T-helper 17 cell (primary cell): ENCODE results near the gene KIF1B. TPM values are rescaled to one million over a fixed set of nuclear protein-coding genes. Genes with fewer than 3 reads are reported as not detected.
A peak's percentile ranks its signal among the peaks of the same experiment; 100 is the strongest.

ENCODE experiments used
- ATAC-seq: fragments of 150-1000 bp; cut with Tn5 transposase; 2 replicates; pipeline ENCODE4 v1.10.0; 2021; ENCODE audit warnings: mild to moderate bottlenecking, moderate library complexity
- DNase-seq, 3 donors: peaks; one replicate each; pipeline versions ENCODE4 v3.0.0 to v3.0.0-alpha.2; 2020 to 2021
- H3K9me3 ChIP-seq: one replicate; pipeline ENCODE4 v1.7.0; 2013; ENCODE audit warnings: low read length, mild to moderate bottlenecking; ENCODE audit not compliant: control insufficient read depth, poor library complexity, severe bottlenecking
- H3K27ac Mint-ChIP-seq: one replicate; pipeline ENCODE4 v1.8.0; 2022; ENCODE audit warnings: mild to moderate bottlenecking, moderate library complexity, mixed read lengths
- H3K27me3 Mint-ChIP-seq: one replicate; pipeline ENCODE4 v1.8.0; 2022; ENCODE audit warnings: mixed read lengths
- H3K36me3 Mint-ChIP-seq: one replicate; pipeline ENCODE4 v1.8.0; 2022; ENCODE audit warnings: low read depth, mixed read lengths
- H3K4me1 Mint-ChIP-seq: one replicate; pipeline ENCODE4 v1.8.0; 2022; ENCODE audit warnings: mild to moderate bottlenecking, mixed read lengths
- H3K4me3 Mint-ChIP-seq: one replicate; pipeline ENCODE4 v1.8.0; 2022; ENCODE audit warnings: mild to moderate bottlenecking, moderate library complexity, mixed read lengths
- total RNA-seq, 4 donors: library from RNA in 2 of 4; stranded (reverse) in 2 of 4; gene quantifications; one replicate each; pipeline ENCODE4 v1.2.3 and lab custom pipeline; 2022 to 2026

Gene KIF1B
- total RNA-seq, 2 donors from 2014 or later = 10.9 to 13.3 TPM

- no peaks in the 10 kb centered on the region for H3K9me3 ChIP-seq
Observed at GRCh38 chr1:10320336-10320735, 110.0 kb downstream of the KIF1B start.

GRCh38 chr1:10322821-10323220 is 112.5 kb downstream of the KIF1B start:
- DNase-seq = no peak
- Mint-ChIP-seq H3K36me3 (peaks cover 7% of the 10 kb centered on the region), H3K4me1 (peaks cover 8% of the 10 kb centered on the region), H3K27me3 (no peaks in the 10 kb centered on the region), H3K27ac (no peak overlapping the region), H3K4me3 (no peak overlapping the region)
- no peak for ATAC-seq
- H3K9me3 ChIP-seq = no peaks in the 10 kb centered on the region

More at GRCh38 chr1:10320336-10320735, 110.0 kb downstream of the KIF1B start:
- peaks cover 5% of the 10 kb centered on the region for H3K36me3 Mint-ChIP-seq
- peaks cover 6% of the 10 kb centered on the region for H3K4me1 Mint-ChIP-seq
- DNase-seq (no peak), ATAC-seq (no peak)
- no peak overlapping the region for H3K27ac Mint-ChIP-seq
- no peaks in the 10 kb centered on the region for H3K27me3 Mint-ChIP-seq
- no peak overlapping the region for H3K4me3 Mint-ChIP-seq

GRCh38 chr1:10324627-10325026 is 114.3 kb downstream of the KIF1B start:
- Mint-ChIP-seq H3K36me3 (peaks cover 7% of the 10 kb centered on the region), H3K4me3 (peak overlapping the region; percentile 33), H3K27me3 (no peaks in the 10 kb centered on the region), H3K4me1 (peaks cover 7% of the 10 kb centered on the region), H3K27ac (peak overlapping the region; percentile 67)
- no peak for ATAC-seq
- DNase-seq = no peak
- H3K9me3 ChIP-seq = no peaks in the 10 kb centered on the region

GRCh38 chr1:10325521-10325920 is 115.2 kb downstream of the KIF1B start:
- ATAC-seq (no peak), DNase-seq (no peak)
- H3K27me3 Mint-ChIP-seq = no peaks in the 10 kb centered on the region
- H3K9me3 ChIP-seq = no peaks in the 10 kb centered on the region
- peaks cover 4% of the 10 kb centered on the region for H3K4me1 Mint-ChIP-seq
- peak overlapping the region; percentile 7 for H3K4me3 Mint-ChIP-seq
- peaks cover 5% of the 10 kb centered on the region for H3K36me3 Mint-ChIP-seq
- H3K27ac Mint-ChIP-seq = peak overlapping the region; percentile 67

GRCh38 chr1:10326251-10326650 is 115.9 kb downstream of the KIF1B start:
- DNase-seq (no peak), ATAC-seq (no peak)
- H3K27me3 Mint-ChIP-seq = no peaks in the 10 kb centered on the region
- H3K4me3 Mint-ChIP-seq = peak overlapping the region; percentile 75
- peaks cover 4% of the 10 kb centered on the region for H3K4me1 Mint-ChIP-seq
- peaks cover 5% of the 10 kb centered on the region for H3K36me3 Mint-ChIP-seq
- no peaks in the 10 kb centered on the region for H3K9me3 ChIP-seq
- H3K27ac Mint-ChIP-seq = peak overlapping the region; percentile 69

GRCh38 chr1:10328180-10328963 is 118.0 kb downstream of the KIF1B start:
- peaks cover 3% of the 10 kb centered on the region for H3K36me3 Mint-ChIP-seq
- H3K9me3 ChIP-seq = no peaks in the 10 kb centered on the region
- H3K27ac Mint-ChIP-seq = no peak overlapping the region
- H3K4me3 Mint-ChIP-seq = no peak overlapping the region
- DNase-seq (no peak), ATAC-seq (no peak)
- H3K4me1 Mint-ChIP-seq = peaks cover 4% of the 10 kb centered on the region
- no peaks in the 10 kb centered on the region for H3K27me3 Mint-ChIP-seq

- H3K36me3 Mint-ChIP-seq = peaks cover 5% of the 10 kb centered on the region
- ATAC-seq = no peak
- no peak overlapping the region for H3K4me3 Mint-ChIP-seq
- no peak for DNase-seq
- H3K4me1 Mint-ChIP-seq = no peaks in the 10 kb centered on the region
- no peaks in the 10 kb centered on the region for H3K27me3 Mint-ChIP-seq
- H3K27ac Mint-ChIP-seq = no peak overlapping the region
- no peaks in the 10 kb centered on the region for H3K9me3 ChIP-seq
Observed at GRCh38 chr1:10337436-10337835, 127.1 kb downstream of the KIF1B start.

GRCh38 chr1:10338047-10338446 is 127.7 kb downstream of the KIF1B start:
- Mint-ChIP-seq H3K36me3 (peaks cover 5% of the 10 kb centered on the region), H3K27me3 (no peaks in the 10 kb centered on the region), H3K27ac (no peak overlapping the region), H3K4me3 (no peak overlapping the region), H3K4me1 (no peaks in the 10 kb centered on the region)
- DNase-seq (no peak), ATAC-seq (no peak)
- no peaks in the 10 kb centered on the region for H3K9me3 ChIP-seq

GRCh38 chr1:10338611-10339010 is 128.2 kb downstream of the KIF1B start:
- peaks cover 7% of the 10 kb centered on the region for H3K36me3 Mint-ChIP-seq
- H3K4me1 Mint-ChIP-seq = no peaks in the 10 kb centered on the region
- H3K9me3 ChIP-seq = no peaks in the 10 kb centered on the region
- ATAC-seq (no peak), DNase-seq (no peak)
- H3K27ac Mint-ChIP-seq = no peak overlapping the region
- H3K4me3 Mint-ChIP-seq = no peak overlapping the region
- no peaks in the 10 kb centered on the region for H3K27me3 Mint-ChIP-seq

GRCh38 chr1:10339036-10339567 is 128.7 kb downstream of the KIF1B start:
- Mint-ChIP-seq H3K4me1 (no peaks in the 10 kb centered on the region), H3K4me3 (no peak overlapping the region), H3K36me3 (peaks cover 7% of the 10 kb centered on the region), H3K27ac (no peak overlapping the region), H3K27me3 (no peaks in the 10 kb centered on the region)
- ATAC-seq (no peak), DNase-seq (no peak)
- H3K9me3 ChIP-seq = no peaks in the 10 kb centered on the region

GRCh38 chr1:10339815-10340214 is 129.4 kb downstream of the KIF1B start:
- DNase-seq (no peak), ATAC-seq (no peak)
- Mint-ChIP-seq H3K36me3 (peaks cover 7% of the 10 kb centered on the region), H3K27me3 (no peaks in the 10 kb centered on the region), H3K4me1 (no peaks in the 10 kb centered on the region), H3K4me3 (no peak overlapping the region), H3K27ac (no peak overlapping the region)
- no peaks in the 10 kb centered on the region for H3K9me3 ChIP-seq

GRCh38 chr1:10340930-10341590 is 130.7 kb downstream of the KIF1B start:
- Mint-ChIP-seq H3K27me3 (no peaks in the 10 kb centered on the region), H3K4me3 (no peak overlapping the region), H3K36me3 (peaks cover 7% of the 10 kb centered on the region), H3K27ac (peak overlapping the region; percentile 25), H3K4me1 (no peaks in the 10 kb centered on the region)
- DNase-seq (no peak), ATAC-seq (no peak)
- no peaks in the 10 kb centered on the region for H3K9me3 ChIP-seq

- H3K27me3 Mint-ChIP-seq = no peaks in the 10 kb centered on the region
- no peak overlapping the region for H3K4me3 Mint-ChIP-seq
- DNase-seq = no peak
- no peak overlapping the region for H3K27ac Mint-ChIP-seq
- H3K36me3 Mint-ChIP-seq = peaks cover 3% of the 10 kb centered on the region
- no peaks in the 10 kb centered on the region for H3K9me3 ChIP-seq
- no peaks in the 10 kb centered on the region for H3K4me1 Mint-ChIP-seq
- no peak for ATAC-seq
Observed at GRCh38 chr1:10347109-10347508, 136.7 kb downstream of the KIF1B start.
